ENCODE data around the gene IGFL2. TPM values are rescaled to one million over a fixed set of nuclear protein-coding genes. Genes with fewer than 3 reads are reported as not detected.

IGFL2 gene
- polyA plus RNA-seq, 1 of the 3 experiments (the other 2 are of a cell fraction): 0.23 TPM

DNA sequence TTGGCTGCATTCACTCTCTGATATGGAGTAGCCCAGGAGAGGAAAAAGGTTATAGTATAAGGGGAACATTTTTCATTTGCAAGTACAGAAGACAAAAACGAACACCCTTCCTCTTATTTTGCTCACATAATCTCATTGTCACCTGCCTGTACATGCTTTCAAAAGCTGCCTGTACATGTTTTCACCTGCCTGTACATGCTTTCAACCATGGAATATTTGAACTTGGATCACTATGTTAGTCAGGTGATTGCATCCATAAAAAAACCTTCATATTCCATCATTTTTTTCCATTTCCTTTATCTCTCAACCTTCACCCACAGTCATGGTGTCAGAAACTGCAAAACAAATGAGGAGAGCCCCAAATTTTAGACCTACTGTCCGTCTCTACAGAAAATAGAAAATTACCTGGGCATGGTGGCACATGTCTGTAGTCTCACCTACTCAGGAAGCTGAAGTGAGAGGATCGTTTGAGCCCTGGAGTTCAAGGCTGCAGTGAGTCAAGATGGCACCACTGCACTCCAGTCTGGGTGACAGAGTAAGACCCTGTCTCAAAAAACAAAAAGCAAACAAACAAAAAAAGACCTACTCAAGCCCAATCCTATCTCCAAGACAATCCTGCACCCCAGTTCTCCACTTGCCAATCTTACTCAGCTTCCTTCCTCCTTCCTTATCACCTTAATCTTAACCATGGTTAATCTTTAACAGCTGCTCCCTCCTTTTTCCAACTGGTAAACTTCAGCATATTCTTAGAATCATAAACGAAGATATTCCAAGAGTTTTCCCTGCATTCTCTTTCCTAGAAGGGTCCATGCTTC is 11.6 kb downstream of the IGFL2 start:
- Histone ChIP-seq H3K27me3 (ENCODE audit: insufficient read depth) (no peaks in the 10 kb centered on the region), H3F3A (replicated peaks; ENCODE audit: insufficient read depth) (peaks cover 5% of the 10 kb centered on the region), H3K4me3 (ENCODE audit: low read depth in 2 of 2, low read length in 1 of 2) (no peak overlapping the region), H3K27ac (ENCODE audit: low read depth in 2 of 2, low read length in 1 of 2) (no peak overlapping the region), H4K20me1 (ENCODE audit: insufficient read depth) (no peaks in the 10 kb centered on the region), H3K36me3 (replicated peaks in 1 of 2; ENCODE audit: control insufficient read depth in 1 of 2, insufficient read depth in 2 of 2, low read length in 1 of 2) (peaks cover 0 to 32% of the 10 kb centered on the region in 2 experiments), H3K9ac (no peak overlapping the region), H3K4me1 (ENCODE audit: control insufficient read depth in 1 of 2, insufficient read depth in 2 of 2, low read depth in 1 of 2, low read length in 1 of 2) (no peaks in the 10 kb centered on the region), H3K9me3 (peaks cover 14% of the 10 kb centered on the region), H3K9me2 (no peaks in the 10 kb centered on the region), H2AFZ (ENCODE audit: low read depth) (no peak overlapping the region), H3K4me2 (no peak overlapping the region), H3K79me2 (ENCODE audit: insufficient read depth) (no peaks in the 10 kb centered on the region)
- TF ChIP-seq, protein P1, sequence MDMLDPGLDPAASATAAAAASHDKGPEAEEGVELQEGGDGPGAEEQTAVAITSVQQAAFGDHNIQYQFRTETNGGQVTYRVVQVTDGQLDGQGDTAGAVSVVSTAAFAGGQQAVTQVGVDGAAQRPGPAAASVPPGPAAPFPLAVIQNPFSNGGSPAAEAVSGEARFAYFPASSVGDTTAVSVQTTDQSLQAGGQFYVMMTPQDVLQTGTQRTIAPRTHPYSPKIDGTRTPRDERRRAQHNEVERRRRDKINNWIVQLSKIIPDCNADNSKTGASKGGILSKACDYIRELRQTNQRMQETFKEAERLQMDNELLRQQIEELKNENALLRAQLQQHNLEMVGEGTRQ (IDR thresholded peaks at IDR 0.05; ENCODE audit: borderline replicate concordance, low read depth, low read length): no peak
- no peak for TF ChIP-seq FOSL2 (IDR thresholded peaks at IDR 0.05; ENCODE audit: borderline replicate concordance, low read depth)
- no peak for TF ChIP-seq TCF12 (IDR thresholded peaks at IDR 0.05)
- TF ChIP-seq ELF1 (IDR thresholded peaks at IDR 0.05): no peak
- TF ChIP-seq, protein P2, sequence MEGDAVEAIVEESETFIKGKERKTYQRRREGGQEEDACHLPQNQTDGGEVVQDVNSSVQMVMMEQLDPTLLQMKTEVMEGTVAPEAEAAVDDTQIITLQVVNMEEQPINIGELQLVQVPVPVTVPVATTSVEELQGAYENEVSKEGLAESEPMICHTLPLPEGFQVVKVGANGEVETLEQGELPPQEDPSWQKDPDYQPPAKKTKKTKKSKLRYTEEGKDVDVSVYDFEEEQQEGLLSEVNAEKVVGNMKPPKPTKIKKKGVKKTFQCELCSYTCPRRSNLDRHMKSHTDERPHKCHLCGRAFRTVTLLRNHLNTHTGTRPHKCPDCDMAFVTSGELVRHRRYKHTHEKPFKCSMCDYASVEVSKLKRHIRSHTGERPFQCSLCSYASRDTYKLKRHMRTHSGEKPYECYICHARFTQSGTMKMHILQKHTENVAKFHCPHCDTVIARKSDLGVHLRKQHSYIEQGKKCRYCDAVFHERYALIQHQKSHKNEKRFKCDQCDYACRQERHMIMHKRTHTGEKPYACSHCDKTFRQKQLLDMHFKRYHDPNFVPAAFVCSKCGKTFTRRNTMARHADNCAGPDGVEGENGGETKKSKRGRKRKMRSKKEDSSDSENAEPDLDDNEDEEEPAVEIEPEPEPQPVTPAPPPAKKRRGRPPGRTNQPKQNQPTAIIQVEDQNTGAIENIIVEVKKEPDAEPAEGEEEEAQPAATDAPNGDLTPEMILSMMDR (IDR thresholded peaks at IDR 0.05): no peak
- no peak for TF ChIP-seq FOXM1 (IDR thresholded peaks at IDR 0.05; ENCODE audit: low read depth)
- TF ChIP-seq, protein P3, sequence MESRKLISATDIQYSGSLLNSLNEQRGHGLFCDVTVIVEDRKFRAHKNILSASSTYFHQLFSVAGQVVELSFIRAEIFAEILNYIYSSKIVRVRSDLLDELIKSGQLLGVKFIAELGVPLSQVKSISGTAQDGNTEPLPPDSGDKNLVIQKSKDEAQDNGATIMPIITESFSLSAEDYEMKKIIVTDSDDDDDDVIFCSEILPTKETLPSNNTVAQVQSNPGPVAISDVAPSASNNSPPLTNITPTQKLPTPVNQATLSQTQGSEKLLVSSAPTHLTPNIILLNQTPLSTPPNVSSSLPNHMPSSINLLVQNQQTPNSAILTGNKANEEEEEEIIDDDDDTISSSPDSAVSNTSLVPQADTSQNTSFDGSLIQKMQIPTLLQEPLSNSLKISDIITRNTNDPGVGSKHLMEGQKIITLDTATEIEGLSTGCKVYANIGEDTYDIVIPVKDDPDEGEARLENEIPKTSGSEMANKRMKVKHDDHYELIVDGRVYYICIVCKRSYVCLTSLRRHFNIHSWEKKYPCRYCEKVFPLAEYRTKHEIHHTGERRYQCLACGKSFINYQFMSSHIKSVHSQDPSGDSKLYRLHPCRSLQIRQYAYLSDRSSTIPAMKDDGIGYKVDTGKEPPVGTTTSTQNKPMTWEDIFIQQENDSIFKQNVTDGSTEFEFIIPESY (IDR thresholded peaks at IDR 0.05; ENCODE audit: borderline replicate concordance, low read depth): no peak
- TF ChIP-seq RXRA (IDR thresholded peaks at IDR 0.05; ENCODE audit: borderline replicate concordance, low read depth): no peak
- no peak for TF ChIP-seq TAF1 (IDR thresholded peaks at IDR 0.05; ENCODE audit: borderline replicate concordance, low read depth, low read length)
- TF ChIP-seq JUND (IDR thresholded peaks at IDR 0.05): no peak
- no peak for TF ChIP-seq CHD2 (IDR thresholded peaks at IDR 0.05; ENCODE audit: low read length, partially characterized antibody)
- TF ChIP-seq, protein P4, sequence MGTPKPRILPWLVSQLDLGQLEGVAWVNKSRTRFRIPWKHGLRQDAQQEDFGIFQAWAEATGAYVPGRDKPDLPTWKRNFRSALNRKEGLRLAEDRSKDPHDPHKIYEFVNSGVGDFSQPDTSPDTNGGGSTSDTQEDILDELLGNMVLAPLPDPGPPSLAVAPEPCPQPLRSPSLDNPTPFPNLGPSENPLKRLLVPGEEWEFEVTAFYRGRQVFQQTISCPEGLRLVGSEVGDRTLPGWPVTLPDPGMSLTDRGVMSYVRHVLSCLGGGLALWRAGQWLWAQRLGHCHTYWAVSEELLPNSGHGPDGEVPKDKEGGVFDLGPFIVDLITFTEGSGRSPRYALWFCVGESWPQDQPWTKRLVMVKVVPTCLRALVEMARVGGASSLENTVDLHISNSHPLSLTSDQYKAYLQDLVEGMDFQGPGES (IDR thresholded peaks at IDR 0.05; ENCODE audit: low read depth, low read length): no peak
- no peak for TF ChIP-seq POLR2AphosphoS5 (IDR thresholded peaks at IDR 0.05; ENCODE audit: low read depth, low read length)
- TF ChIP-seq RFX5 (IDR thresholded peaks at IDR 0.05; ENCODE audit: low read length): no peak
- TF ChIP-seq RCOR1 (IDR thresholded peaks at IDR 0.05; ENCODE audit: low read length): no peak
- no peak for TF ChIP-seq NRF1 (IDR thresholded peaks at IDR 0.05; ENCODE audit: low read depth, low read length)
- TF ChIP-seq GATA2 (CRISPR knock-in tag; IDR thresholded peaks at IDR 0.05): no peak
- ChIA-PET POLR2A (no interaction called here), CTCF (interaction anchor here (1.3 kb wide), 2 partner anchors 17 to 29 kb away, joined by 3 read pairs; no protein-coding TSS in a partner anchor)
- DNase-seq: no peak
- WGBS (ENCODE audit: low lambda C conversion rate): 19% methylated on average over 4 of the region's 4 CpGs
